ENCODE data around the gene USH1G. TPM values are rescaled to one million over a fixed set of nuclear protein-coding genes. Genes with fewer than 3 reads are reported as not detected.
A peak's percentile ranks its signal among the peaks of the same experiment; 100 is the strongest.

USH1G gene
- total and polyA plus RNA-seq, 12 donors, result 0.40 to 5.0 (median 1.2) TPM

DNA sequence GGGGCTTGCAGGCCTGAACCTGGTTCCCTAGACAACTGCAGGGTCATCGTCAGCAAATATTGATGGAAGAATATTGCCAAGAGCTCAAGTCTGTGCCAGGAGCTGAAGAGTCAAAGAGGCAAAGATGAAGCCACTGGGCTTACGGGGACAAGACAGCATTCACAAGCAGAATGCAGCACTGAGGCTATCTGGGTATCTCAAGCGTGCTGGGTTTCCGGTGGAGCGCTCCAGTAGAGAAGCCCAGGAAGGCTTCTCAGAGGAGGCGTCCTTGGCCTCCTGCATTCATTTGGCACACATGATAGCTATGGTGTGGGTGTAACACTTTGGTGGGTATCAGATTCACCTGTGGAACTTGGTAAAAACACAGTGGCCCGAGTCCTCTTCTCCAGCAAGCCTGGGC is 32.5 kb downstream of the USH1G start:
- intact Hi-C loops (cut with DNase I), result no loop called here
- DNase-seq, result no peak
- H3K36me3 ChIP-seq (replicated peaks in 1 of 2), result no peaks in the 10 kb centered on the region
- peaks cover 8% of the 10 kb centered on the region for H3K27me3 ChIP-seq
- TF ChIP-seq POLR2A (IDR thresholded peaks at IDR 0.05), result no peak
- TF ChIP-seq, protein P1, sequence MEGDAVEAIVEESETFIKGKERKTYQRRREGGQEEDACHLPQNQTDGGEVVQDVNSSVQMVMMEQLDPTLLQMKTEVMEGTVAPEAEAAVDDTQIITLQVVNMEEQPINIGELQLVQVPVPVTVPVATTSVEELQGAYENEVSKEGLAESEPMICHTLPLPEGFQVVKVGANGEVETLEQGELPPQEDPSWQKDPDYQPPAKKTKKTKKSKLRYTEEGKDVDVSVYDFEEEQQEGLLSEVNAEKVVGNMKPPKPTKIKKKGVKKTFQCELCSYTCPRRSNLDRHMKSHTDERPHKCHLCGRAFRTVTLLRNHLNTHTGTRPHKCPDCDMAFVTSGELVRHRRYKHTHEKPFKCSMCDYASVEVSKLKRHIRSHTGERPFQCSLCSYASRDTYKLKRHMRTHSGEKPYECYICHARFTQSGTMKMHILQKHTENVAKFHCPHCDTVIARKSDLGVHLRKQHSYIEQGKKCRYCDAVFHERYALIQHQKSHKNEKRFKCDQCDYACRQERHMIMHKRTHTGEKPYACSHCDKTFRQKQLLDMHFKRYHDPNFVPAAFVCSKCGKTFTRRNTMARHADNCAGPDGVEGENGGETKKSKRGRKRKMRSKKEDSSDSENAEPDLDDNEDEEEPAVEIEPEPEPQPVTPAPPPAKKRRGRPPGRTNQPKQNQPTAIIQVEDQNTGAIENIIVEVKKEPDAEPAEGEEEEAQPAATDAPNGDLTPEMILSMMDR (IDR thresholded peaks at IDR 0.05), result no peak
- H3K4me1 ChIP-seq (replicated peaks in 1 of 2), result peaks cover 13 to 15% of the 10 kb centered on the region in 2 donors
- H3K4me3 ChIP-seq, result no peak overlapping the region
- no peak overlapping the region for H3K27ac ChIP-seq
- H3K9me3 ChIP-seq (replicated peaks in 1 of 3), result no peaks in the 10 kb centered on the region
- WGBS, 4 donors, result 89 to 94% (median 92%) methylated on average over 7 of the region's 7 CpGs

DNA sequence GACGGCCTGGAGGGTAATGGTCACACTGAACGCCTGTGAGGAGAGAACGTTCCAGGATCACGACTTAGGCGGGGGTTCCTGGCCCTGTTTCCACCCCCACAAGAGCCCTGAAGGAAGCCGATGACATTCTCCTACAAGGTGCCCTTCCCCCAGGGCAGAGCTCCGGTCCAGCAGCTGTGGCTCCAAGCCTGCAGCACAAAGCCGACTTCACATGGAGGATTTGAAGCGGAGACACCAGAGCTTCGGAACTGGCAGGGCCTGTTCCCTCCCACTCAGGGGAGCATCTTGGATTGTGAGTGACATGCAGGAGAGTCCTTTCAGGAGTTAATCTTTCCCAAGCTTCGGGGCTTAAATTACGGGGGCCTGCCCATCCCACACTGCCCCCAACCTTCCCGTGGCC is 34.6 kb downstream of the USH1G start:
- WGBS, 4 donors, result 64 to 69% (median 68%) methylated on average over 13 of the region's 13 CpGs
- Histone ChIP-seq H3K27ac (no peak overlapping the region), H3K4me3 (no peak overlapping the region), H3K36me3 (replicated peaks in 1 of 2) (no peaks in the 10 kb centered on the region), H3K9me3 (replicated peaks in 1 of 3) (no peaks in the 10 kb centered on the region), H3K4me1 (replicated peaks in 1 of 2) (peaks cover 7 to 8% of the 10 kb centered on the region in 2 donors), H3K27me3 (peaks cover 3% of the 10 kb centered on the region)
- intact Hi-C loops (cut with DNase I), result no loop called here
- TF ChIP-seq, protein P1 (IDR thresholded peaks at IDR 0.05), result no peak
- TF ChIP-seq POLR2A (IDR thresholded peaks at IDR 0.05), result no peak
- no peak for DNase-seq

DNA sequence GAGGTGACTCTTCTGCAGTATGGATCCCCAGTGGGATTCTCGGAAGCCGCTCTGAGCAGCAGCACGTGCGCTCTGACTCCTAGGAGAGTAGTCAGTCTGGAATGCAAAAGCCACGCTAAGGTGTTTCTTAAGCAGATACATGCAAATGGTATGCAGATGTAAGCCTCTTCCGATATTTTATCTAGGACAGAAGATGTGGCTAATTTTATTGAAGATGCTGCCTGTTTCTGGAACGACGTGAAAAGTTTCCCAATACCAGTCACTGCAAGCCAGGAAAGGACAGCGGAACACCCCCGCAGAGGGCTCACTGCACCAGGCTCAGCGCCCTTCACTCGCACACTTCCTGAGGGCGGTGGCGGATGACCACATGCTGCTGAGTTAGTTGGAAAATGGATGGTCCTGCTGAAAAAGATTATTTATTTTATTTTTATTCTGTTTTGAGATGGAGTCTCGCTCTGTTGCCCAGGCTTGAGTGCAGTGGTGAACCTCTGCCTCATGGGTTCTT is 39.8 kb downstream of the USH1G start:
- Histone ChIP-seq H3K4me1 (replicated peaks in 1 of 2) (no peaks in the 10 kb centered on the region), H3K27me3 (no peaks in the 10 kb centered on the region), H3K36me3 (replicated peaks in 1 of 2) (no peaks in the 10 kb centered on the region), H3K9me3 (replicated peaks in 1 of 3) (no peaks in the 10 kb centered on the region), H3K27ac (no peak overlapping the region), H3K4me3 (no peak overlapping the region)
- DNase-seq, result peak in 1 of 7 donors; percentile 19
- 69 to 83% (median 74%) methylated on average over 15 of the region's 15 CpGs for WGBS, 4 donors
- intact Hi-C loops (cut with DNase I), result no loop called here
- TF ChIP-seq, protein P1 (IDR thresholded peaks at IDR 0.05), result no peak
- TF ChIP-seq POLR2A (IDR thresholded peaks at IDR 0.05), result no peak

DNA sequence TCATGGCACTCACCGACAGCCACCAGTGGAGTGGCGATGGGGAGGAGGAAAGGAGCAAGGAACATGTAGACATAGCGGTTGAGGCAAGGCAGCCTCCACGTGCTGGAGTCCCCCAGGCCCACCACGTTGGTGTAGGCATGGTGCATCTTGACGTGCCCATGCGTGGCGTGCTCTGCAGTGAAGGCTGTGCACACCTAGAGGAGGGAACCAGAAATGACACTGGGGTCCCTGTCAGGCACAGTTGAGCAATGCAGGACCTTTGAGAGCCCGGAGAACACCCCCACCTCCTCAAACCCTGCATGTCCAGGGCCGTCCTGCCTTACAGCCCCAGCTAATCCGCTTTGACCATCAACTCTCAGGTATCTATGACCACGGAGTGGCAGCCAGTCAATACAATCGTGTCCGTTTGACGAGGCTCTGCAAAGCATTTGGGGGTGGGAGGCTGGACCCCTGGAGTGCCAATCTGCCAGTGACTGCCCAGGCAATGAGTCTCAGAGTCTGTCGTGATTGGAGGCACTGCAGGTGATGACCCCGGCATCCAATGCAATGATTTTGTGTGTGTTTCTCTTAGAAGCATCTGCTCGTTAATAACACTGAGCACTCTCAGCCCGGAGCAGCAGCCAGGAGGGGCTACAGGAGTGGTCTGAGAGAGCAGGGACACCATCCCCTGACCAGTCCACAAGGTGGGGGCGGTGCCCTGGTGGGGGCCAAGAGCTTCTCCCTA is 40.4 kb downstream of the USH1G start:
- no peak for DNase-seq
- no peak overlapping the region for H3K27ac ChIP-seq
- TF ChIP-seq, protein P1 (IDR thresholded peaks at IDR 0.05), result no peak
- TF ChIP-seq POLR2A (IDR thresholded peaks at IDR 0.05), result no peak
- H3K36me3 ChIP-seq (replicated peaks in 1 of 2), result no peaks in the 10 kb centered on the region
- H3K27me3 ChIP-seq, result no peaks in the 10 kb centered on the region
- H3K4me3 ChIP-seq, result no peak overlapping the region
- no peaks in the 10 kb centered on the region for H3K9me3 ChIP-seq (replicated peaks in 1 of 3)
- intact Hi-C loops (cut with DNase I), result no loop called here
- H3K4me1 ChIP-seq (replicated peaks in 1 of 2), result peaks cover 4% of the 10 kb centered on the region in 2 donors
- 71 to 86% (median 82%) methylated on average over 14 to 20 of the region's 20 CpGs for WGBS, 4 donors

Measured in adrenal gland (tissue), 12 donors.